ENCODE measurements around the gene PFKP. TPM values are rescaled to one million over a fixed set of nuclear protein-coding genes. Genes with fewer than 3 reads are reported as not detected.
"Not testable (repeated sequence)": the region's sequence is repeated elsewhere in the genome, so short reads cannot be mapped to it uniquely, and the experiment has no call there.

PFKP gene
- total RNA-seq, 1 donor from 2014 or later: 46.7 TPM

DNA sequence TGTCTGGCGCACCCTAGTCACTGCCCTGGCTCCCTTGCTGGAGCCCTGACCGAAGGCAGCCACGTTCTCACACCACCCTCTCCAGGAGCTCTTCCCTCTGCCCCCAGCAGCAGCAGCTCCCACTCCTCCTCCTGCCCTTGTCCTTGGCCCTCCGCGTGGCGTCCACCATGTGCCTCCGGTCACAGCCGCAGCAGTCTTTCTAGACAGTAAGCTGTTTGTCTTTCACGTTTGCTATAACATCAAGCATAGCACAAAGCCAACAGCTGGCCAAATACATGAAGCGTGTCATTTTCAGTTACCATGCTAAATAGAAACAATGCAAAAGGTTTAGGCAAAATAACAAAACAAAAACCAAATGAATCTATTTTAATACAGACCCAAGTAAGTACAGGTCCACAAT, 101.9 kb downstream of the PFKP start:
- Histone ChIP-seq H3K4me1 (peaks cover 15% of the 10 kb centered on the region), H3K36me3 (peaks cover 0 to 59% of the 10 kb centered on the region in 2 donors), H3K27me3 (no peaks in the 10 kb centered on the region), H3K9me3 (no peaks in the 10 kb centered on the region), H3K4me3 (no peak overlapping the region), H3K27ac (no peak overlapping the region)
- no peak for TF ChIP-seq POLR2AphosphoS5 (IDR thresholded peaks at IDR 0.05; ENCODE audit: insufficient read depth in 1 of 2, low read depth in 1 of 2)
- TF ChIP-seq, protein P1, sequence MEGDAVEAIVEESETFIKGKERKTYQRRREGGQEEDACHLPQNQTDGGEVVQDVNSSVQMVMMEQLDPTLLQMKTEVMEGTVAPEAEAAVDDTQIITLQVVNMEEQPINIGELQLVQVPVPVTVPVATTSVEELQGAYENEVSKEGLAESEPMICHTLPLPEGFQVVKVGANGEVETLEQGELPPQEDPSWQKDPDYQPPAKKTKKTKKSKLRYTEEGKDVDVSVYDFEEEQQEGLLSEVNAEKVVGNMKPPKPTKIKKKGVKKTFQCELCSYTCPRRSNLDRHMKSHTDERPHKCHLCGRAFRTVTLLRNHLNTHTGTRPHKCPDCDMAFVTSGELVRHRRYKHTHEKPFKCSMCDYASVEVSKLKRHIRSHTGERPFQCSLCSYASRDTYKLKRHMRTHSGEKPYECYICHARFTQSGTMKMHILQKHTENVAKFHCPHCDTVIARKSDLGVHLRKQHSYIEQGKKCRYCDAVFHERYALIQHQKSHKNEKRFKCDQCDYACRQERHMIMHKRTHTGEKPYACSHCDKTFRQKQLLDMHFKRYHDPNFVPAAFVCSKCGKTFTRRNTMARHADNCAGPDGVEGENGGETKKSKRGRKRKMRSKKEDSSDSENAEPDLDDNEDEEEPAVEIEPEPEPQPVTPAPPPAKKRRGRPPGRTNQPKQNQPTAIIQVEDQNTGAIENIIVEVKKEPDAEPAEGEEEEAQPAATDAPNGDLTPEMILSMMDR (IDR thresholded peaks at IDR 0.05): no peak
- no peak for TF ChIP-seq POLR2A (IDR thresholded peaks at IDR 0.05)
- no peak for DNase-seq (ENCODE audit: extremely low spot score in 2 of 2)
- intact Hi-C loops (cut with DNase I): no loop called here

DNA sequence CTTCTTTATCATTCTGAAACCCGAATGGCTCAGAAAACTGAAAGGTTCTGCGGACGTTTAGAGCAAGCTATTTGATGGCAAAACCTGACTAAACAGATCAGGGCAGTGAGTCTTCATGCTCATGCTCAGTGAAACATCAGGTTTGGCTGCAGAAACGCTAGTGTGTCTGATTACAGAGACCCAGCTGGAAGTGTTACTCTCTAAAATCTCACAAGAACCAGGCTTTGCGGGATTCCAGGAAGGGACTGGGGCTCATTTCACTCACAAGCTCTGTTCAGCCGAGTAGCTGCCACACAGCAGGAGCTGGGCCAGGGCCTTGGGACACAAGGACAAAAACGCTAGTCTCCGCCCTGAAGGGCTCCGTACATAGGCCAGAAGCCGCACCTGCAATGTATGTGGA, 102.3 kb downstream of the PFKP start:
- intact Hi-C loops (cut with DNase I): no loop called here
- Histone ChIP-seq H3K27ac (no peak overlapping the region), H3K36me3 (peaks cover 0 to 55% of the 10 kb centered on the region in 2 donors), H3K9me3 (no peaks in the 10 kb centered on the region), H3K27me3 (no peaks in the 10 kb centered on the region), H3K4me1 (peaks cover 15% of the 10 kb centered on the region), H3K4me3 (no peak overlapping the region)
- no peak for DNase-seq (ENCODE audit: extremely low spot score in 2 of 2)
- TF ChIP-seq, protein P1 (IDR thresholded peaks at IDR 0.05): no peak
- TF ChIP-seq POLR2A (IDR thresholded peaks at IDR 0.05) (no peak), POLR2AphosphoS5 (IDR thresholded peaks at IDR 0.05; ENCODE audit: insufficient read depth in 1 of 2, low read depth in 1 of 2) (no peak)

GRCh38 chr10:3171488-3171887, 104.1 kb downstream of the PFKP start:
- peak overlapping the region; percentile 90 for H3K27ac ChIP-seq
- DNase-seq (ENCODE audit: extremely low spot score in 2 of 2); H3K9me3 ChIP-seq; intact Hi-C loops (cut with DNase I); H3K27me3 ChIP-seq: not testable (repeated sequence)
- peak overlapping the region; percentile 74 to 97 for H3K4me3 ChIP-seq
- H3K36me3 ChIP-seq: peaks cover 0 to 37% of the 10 kb centered on the region in 2 donors
- peaks cover 15% of the 10 kb centered on the region for H3K4me1 ChIP-seq

DNA sequence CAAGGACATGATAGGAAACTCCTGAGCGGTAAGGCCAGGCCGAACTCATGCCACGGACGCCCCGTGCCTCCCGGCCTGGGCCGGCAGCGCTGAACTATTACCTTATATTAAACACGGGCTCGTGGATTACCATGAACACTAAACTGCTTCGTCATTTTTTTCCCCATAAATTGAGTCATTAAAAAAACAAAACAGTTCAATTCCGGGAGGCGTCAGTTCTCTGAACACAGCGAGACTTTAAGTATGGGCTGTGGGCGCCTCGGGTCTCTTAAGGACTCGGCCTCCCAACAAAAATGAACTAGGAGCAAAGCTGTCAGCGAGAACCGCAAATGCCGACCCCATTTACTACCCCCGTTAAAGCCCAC, 104.7 kb downstream of the PFKP start:
- H3K27me3 ChIP-seq: no peaks in the 10 kb centered on the region
- peak in 1 of 2 donors; percentile 94 for DNase-seq (ENCODE audit: extremely low spot score in 2 of 2)
- peaks cover 15% of the 10 kb centered on the region for H3K4me1 ChIP-seq
- peak overlapping the region; percentile 74 to 97 for H3K4me3 ChIP-seq
- H3K9me3 ChIP-seq: no peaks in the 10 kb centered on the region
- H3K27ac ChIP-seq: peak overlapping the region; percentile 90
- intact Hi-C loops (cut with DNase I): no loop called here
- TF ChIP-seq POLR2AphosphoS5 (IDR thresholded peaks at IDR 0.05; ENCODE audit: insufficient read depth in 1 of 2, low read depth in 1 of 2): no peak
- TF ChIP-seq, protein P1 (IDR thresholded peaks at IDR 0.05): no peak
- TF ChIP-seq POLR2A (IDR thresholded peaks at IDR 0.05): no peak
- H3K36me3 ChIP-seq: peaks cover 0 to 32% of the 10 kb centered on the region in 2 donors

DNA sequence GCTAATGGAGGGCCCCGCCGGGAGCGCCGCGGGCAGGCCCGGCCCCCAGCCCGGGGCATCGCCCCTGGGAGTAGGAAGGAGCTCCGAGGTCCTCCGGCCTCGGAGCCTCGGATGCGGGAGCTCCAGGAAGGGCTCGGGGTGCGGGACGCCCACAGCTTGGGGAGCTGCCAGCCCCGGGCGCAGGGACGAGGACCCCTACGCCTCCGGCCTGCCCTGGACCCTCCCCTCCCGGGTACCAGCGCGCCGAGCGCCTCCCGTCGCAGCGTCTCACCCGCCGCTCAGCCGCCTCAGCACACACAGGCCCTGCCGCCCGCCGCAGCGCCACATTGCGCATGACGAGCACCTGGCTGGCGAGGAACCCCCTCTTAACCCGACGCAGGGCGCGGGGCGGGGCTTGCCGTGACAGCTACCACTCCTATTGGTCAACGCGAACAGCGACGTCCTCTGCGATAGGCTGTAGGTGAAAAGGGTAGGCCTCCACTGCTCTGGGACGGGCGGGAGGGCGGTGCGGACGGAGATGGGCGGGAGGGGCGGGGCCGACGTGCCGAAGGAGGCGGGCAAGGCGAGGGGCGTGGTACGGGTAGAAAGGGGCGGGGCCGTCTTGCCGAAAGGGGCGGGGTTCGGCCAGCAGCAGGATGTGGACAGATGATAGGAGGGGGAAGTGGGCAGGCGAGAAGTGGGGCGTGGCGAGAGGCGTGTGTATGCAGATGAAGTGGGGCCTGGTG, 105.3 kb downstream of the PFKP start, which contains the start of gene PITRM1:
Gene PITRM1, minus strand, starts transcription at position 337 of the 725 bp plus-strand sequence. Its CDS starts 10 bp downstream, at position 327.
- intact Hi-C loops (cut with DNase I): no loop called here
- Histone ChIP-seq H3K4me1 (peaks cover 15% of the 10 kb centered on the region), H3K27ac (peak within 1 kb of the TSS; percentile 90), H3K9me3 (no peaks in the 10 kb centered on the region), H3K27me3 (no peaks in the 10 kb centered on the region), H3K4me3 (peak within 1 kb of the TSS; percentile 74 to 97), H3K36me3 (peaks cover 0 to 26% of the 10 kb centered on the region in 2 donors)
- peak in 1 of 2 donors; percentile 99 for DNase-seq (ENCODE audit: extremely low spot score in 2 of 2)
- peak; percentile 65 to 99 for TF ChIP-seq POLR2AphosphoS5 (IDR thresholded peaks at IDR 0.05; ENCODE audit: insufficient read depth in 1 of 2, low read depth in 1 of 2)
- TF ChIP-seq, protein P1 (IDR thresholded peaks at IDR 0.05): no peak
- TF ChIP-seq POLR2A (IDR thresholded peaks at IDR 0.05): peak in 1 of 2 donors; percentile 98
